GM18508 (cell line): ENCODE results near the gene RTL1.

Experiments
- ATAC-seq: cut with Tn5 transposase; IDR thresholded peaks from one replicate; pipeline ENCODE4 v1.9.1; 2021; ENCODE audit warnings: moderate number of reproducible peaks; ENCODE audit not compliant: insufficient read depth, unreplicated experiment

The RTL1 gene

DNA sequence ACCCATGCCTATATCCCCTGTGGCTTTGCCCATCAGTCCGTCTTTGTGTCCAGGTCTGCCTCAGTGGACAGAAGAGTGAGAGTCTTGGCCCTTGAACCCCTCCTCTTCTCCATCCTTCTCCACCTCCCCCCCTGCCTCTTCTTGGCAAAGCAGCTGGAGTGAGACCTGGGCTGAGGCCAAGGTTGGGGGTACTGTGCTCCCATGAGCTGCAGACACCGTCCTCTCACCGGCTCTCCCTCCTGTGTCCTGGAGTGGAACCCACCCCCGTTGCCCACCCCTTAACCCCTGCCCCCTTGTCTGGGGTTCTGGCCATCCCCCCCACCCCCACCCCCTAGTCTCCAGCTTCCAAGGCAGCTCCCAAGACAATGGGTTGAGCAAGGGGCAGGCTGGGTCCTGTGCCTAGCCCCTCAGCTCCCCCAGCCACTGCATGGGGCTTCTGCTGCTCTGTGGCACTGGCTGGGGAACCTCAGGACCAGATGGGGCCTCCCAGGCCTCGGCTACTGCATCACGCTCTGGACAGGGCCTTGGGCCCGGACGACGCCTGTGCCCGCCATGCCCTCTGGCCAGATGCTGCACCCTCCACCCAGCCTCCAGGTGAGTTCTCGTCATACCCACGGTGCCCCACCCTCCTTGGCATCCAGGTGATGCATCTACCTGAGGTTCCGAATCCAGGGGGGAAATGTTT lies 35.7 kb downstream of the RTL1 start:
- no peak for ATAC-seq

DNA sequence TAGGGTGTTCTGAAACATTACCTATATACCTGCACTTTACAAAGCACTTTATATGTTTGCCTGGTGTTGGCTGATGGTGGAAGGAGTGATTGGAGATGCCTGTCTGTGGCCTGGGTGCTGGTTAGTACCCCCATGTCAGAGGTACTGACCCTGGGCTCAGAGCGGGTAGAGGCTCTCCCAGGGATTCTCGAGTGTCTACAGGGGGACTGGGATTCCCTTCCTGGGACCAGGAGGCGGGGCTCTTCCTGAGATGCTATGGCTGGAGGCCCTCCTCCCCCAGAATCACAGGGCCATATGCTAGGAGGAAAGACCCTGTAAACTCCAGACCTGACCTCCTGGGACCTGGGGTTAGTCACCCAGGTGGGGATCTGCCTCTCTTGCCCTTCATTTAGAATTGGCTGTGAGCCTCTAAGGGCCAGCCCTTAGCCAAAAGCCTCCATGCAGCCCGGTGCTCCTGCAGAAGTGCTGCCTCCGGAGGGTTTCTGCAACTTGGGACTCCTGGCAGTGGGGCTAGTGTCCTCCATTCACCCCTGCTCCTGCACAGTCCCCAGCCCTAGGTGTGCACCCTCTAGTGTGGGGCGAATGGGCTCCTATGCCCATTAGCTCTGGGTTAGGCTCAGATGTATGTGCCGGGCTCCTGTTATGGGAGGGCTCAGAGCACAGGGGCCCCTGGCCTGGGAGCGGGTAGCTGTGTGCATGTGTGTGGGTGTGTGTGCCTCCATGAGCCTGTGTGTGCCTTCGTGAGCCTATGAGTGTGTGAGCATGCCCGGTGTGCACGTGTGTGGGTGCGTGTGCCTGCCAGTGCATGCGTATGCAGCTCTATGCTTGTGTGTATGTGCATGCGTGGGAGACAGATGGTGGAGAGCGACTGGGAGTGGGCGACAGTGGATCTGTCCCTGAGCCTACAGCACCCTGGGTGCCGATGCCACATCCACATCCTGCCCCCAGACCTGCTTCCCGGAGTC lies 36.6 kb downstream of the RTL1 start:
- no peak for ATAC-seq

GRCh38 chr14:100865682-100866591 lies 37.6 kb downstream of the RTL1 start:
- no peak for ATAC-seq

GRCh38 chr14:100864960-100865681 lies 38.4 kb downstream of the RTL1 start:
- no peak for ATAC-seq

- ATAC-seq = no peak
These were observed 39.3 kb downstream of the RTL1 start for GRCh38 chr14:100864206-100864605.

DNA sequence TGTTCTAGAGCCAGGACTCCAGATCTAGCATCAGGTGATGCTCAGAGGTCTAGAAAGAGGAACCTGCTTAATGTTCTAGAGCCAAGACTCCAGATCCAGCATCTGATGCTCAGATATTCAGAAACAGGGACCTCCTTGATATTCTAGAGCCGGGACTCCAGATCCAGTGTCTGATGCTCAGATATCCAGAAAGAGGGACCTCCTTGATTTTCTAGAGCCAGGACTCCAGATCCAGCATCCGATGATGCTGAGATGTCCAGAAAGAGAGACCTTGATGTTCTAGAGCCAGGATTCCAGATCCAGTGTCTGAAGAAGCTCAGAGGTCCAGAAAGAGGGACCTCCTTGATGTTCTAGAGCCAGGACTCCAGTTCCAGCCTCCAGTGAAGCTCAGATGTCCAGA lies 40.7 kb downstream of the RTL1 start:
- no peak for ATAC-seq

DNA sequence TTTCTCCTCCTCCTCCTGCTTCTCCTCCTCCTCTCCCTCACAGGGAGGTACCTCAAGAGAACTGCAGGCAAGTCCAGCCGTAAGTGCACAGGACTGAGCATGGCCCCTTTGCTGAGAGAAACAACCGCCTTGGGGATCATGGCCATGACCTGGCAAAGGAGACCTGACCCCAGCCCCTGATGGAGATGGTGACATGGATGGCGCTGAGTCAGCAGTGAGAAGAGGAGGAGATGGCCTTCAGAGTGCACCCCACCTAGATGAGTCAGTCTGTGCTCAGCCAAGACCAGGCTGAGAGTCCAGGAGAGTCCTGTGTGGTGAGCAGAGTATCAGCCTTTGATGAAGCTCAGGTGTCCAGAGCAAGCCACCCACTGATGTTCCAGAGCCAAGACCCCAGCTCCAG lies 41.2 kb downstream of the RTL1 start:
- ATAC-seq = no peak

DNA sequence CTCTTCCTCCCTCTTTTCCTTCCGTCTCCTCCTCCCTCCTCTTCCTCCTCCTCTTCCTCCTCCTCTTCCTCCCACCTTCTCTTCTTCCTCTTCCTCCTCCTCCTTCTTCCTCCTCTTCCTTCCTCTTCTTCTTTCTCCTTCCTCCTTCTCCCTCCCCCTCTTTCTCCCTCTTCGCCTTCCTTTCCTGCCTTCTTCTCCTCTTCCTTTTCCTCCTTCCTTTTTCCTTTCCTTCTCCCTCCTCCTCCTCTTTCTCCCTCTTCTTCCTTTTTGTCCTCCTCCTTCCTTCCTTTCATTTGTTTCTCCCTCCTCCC lies 41.6 kb downstream of the RTL1 start:
- ATAC-seq = no peak

- no peak for ATAC-seq
These were observed 42.2 kb downstream of the RTL1 start for GRCh38 chr14:100861188-100861936.

DNA sequence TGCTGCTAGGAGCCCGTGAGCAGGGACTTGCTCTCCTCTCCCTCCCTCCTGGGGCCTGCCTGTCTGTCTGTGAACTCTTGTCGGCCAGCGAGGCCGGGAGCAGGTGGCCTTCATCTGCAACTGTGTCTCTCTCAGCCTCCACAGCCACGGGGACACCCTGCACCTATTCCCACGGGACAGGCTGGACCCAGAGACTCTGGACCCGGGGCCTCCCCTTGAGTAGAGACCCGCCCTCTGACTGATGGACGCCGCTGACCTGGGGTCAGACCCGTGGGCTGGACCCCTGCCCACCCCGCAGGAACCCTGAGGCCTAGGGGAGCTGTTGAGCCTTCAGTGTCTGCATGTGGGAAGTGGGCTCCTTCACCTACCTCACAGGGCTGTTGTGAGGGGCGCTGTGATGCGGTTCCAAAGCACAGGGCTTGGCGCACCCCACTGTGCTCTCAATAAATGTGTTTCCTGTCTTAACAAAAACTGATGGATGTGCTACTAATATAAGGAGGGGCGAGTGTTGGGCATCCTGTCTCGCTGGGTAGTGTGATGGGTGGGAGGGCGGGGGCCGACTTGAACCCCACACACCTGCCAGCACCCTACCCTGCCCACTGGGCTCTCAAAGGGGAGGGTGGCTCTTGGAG lies 42.9 kb downstream of the RTL1 start:
- ATAC-seq = no peak

DNA sequence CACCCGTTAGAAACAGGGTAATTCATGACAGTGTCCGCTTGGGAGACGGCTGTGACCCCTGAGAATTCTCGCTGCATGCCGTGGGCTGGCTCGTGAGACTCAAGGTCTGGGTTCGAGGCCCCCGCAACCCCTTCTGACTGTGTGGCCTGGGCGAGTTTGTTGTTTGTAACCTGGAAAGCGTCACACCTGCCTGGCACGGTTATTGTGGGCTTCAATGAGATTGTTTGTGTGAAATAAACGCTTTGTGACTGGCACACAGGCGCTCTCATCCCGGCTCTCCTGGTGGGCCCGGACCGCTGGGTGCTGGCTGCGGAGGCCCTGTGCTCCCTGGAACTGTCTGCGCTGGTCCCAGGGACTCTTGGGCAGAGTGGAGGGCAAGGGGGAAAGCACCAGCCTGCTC lies 43.7 kb downstream of the RTL1 start:
- ATAC-seq = no peak

DNA sequence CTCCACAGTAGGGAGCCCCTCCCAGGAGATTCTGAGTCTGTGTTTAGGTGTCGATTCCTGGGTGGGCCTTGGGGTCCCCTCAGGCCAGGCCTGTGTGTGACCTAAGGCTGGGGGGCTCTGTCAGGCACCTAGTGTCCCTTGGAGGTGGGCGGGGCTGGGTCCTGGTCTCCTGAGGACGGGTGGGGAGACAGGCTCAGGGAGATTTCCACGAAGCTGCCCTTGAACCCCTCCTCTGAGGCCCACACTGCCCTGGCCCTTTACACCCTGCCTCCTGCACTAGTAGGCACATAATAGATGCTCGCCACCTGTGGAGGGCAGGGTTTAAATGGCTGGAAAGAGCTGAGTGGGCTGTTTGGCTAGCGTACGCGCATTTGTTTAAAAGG lies 44.7 kb downstream of the RTL1 start:
- no peak for ATAC-seq

GRCh38 chr14:100857923-100858837 lies 45.3 kb downstream of the RTL1 start:
- ATAC-seq = no peak

GRCh38 chr14:100857233-100857922 lies 46.1 kb downstream of the RTL1 start:
- ATAC-seq = no peak

- ATAC-seq = no peak
These were observed 47.2 kb downstream of the RTL1 start for GRCh38 chr14:100856056-100856950.

DNA sequence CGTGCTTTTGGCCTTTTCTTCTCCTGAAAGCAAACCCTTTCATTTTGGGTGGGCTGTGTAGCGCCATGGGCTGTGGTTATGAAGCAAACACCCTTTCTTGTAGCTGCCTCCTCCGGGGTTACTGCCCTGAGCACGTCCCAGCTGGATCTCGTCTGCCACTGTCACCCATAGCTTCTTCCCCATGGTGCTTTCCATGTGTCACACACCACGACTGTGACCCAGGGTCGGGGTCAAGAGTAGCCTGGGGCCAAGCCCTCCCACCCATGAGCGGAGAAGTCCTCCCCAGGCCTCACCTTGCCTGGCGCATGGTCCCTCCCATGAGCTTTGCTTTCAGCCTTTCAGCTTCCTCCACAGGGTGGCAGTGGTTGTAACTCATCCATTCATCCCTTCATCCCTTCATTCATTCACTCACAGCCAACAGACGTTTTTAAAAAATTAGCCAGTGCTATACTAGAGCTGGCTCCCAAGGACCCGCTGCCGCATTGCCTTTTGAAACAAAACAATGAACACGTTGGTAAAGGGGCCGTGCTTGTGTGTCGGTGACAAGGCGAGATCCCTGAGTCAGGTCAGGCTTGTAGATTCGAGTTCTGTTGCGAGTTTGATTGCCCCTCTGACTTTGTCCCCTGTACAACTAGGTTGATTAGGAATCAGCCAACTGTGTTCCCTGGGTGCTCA lies 48.1 kb downstream of the RTL1 start:
- no peak for ATAC-seq
